CD14-positive monocyte (primary cell): ENCODE results near the gene DNM2. TPM values are rescaled to one million over a fixed set of nuclear protein-coding genes. Genes with fewer than 3 reads are reported as not detected.
A peak's percentile ranks its signal among the peaks of the same experiment; 100 is the strongest.

Experiments
- DNase-seq, 3 donors: peaks; one replicate each; pipeline ENCODE4 v3.0.0-alpha.2; 2011 to 2022
- H2AFZ ChIP-seq: 2 replicates; pipeline ENCODE4 v1.6.0; 2012; ENCODE audit warnings: mild to moderate bottlenecking, low read depth, low read length, inconsistent platforms; ENCODE audit not compliant: insufficient read depth, poor library complexity, severe bottlenecking
- H3K27ac ChIP-seq, 2 donors: 1 replicate in 1 of 2; 2 replicates in 1 of 2; pipeline ENCODE4 v1.5.1; 2012 to 2013; ENCODE audit warnings: low read length in 2 of 2, control low read depth in 1 of 2, inconsistent platforms in 1 of 2, low read depth in 1 of 2, mild to moderate bottlenecking in 1 of 2
- H3K27me3 ChIP-seq, 2 donors: one replicate each; pipeline versions ENCODE4 v1.6.0 to v1.6.1; 2011 to 2013; ENCODE audit warnings: low read length in 2 of 2; ENCODE audit not compliant: control insufficient read depth in 2 of 2, insufficient read depth in 2 of 2
- H3K36me3 ChIP-seq, 2 donors: replicated peaks in 1 of 2; 1 replicate in 1 of 2; 2 replicates in 1 of 2; pipeline versions ENCODE4 v1.5.1 to v1.6.1; 2012 to 2013; ENCODE audit warnings: low read length in 2 of 2, control low read depth in 1 of 2, inconsistent platforms in 1 of 2, mild to moderate bottlenecking in 1 of 2; ENCODE audit not compliant: insufficient read depth in 2 of 2, control insufficient read depth in 1 of 2
- H3K4me1 ChIP-seq, 2 donors: 1 replicate in 1 of 2; 2 replicates in 1 of 2; pipeline versions ENCODE4 v1.5.1 to v1.6.1; 2012 to 2013; ENCODE audit warnings: low read length in 2 of 2, control low read depth in 1 of 2, inconsistent platforms in 1 of 2, mild to moderate bottlenecking in 1 of 2, moderate library complexity in 1 of 2; ENCODE audit not compliant: insufficient read depth in 2 of 2, control insufficient read depth in 1 of 2
- H3K4me2 ChIP-seq: replicated peaks from 2 replicates; pipeline ENCODE3; 2012; ENCODE audit warnings: low read length, moderate library complexity, mild to moderate bottlenecking; ENCODE audit not compliant: poor library complexity, severe bottlenecking; ENCODE audit errors: extremely low read depth
- H3K4me3 ChIP-seq, 3 experiments: fragments of 200-600 bp in 1 of 3; sonication (generic) in 1 of 3; replicated peaks in 1 of 3; 1 replicate in 2 of 3; 2 replicates in 1 of 3; pipeline ENCODE4 v1.5.1; 2011 to 2013; ENCODE audit warnings: low read length in 3 of 3, mild to moderate bottlenecking in 3 of 3, control low read depth in 2 of 3, low read depth in 2 of 3, inconsistent platforms in 1 of 3, moderate library complexity in 1 of 3
- H3K79me2 ChIP-seq: 2 replicates; pipeline ENCODE4 v1.6.0; 2012; ENCODE audit warnings: mild to moderate bottlenecking, control low read depth, inconsistent platforms, low read length, moderate library complexity; ENCODE audit not compliant: insufficient read depth
- H3K9ac ChIP-seq: 2 replicates; pipeline ENCODE4 v1.6.0; 2017; ENCODE audit warnings: low read length, mild to moderate bottlenecking; ENCODE audit not compliant: insufficient read depth, poor library complexity, severe bottlenecking
- H3K9me3 ChIP-seq, 2 donors: replicated peaks in 1 of 2; 1 replicate in 1 of 2; 2 replicates in 1 of 2; pipeline versions ENCODE4 v1.5.1 to v1.6.1; 2012 to 2013; ENCODE audit warnings: low read length in 2 of 2, control low read depth in 1 of 2; ENCODE audit not compliant: control insufficient read depth in 1 of 2, insufficient read depth in 1 of 2
- H4K20me1 ChIP-seq: 2 replicates; pipeline ENCODE4 v1.6.0; 2012; ENCODE audit warnings: mild to moderate bottlenecking, low read length, control low read depth, moderate library complexity; ENCODE audit not compliant: insufficient read depth
- H3K27ac Mint-ChIP-seq, 7 donors: one replicate each; pipeline ENCODE4 v1.8.0; 2020; ENCODE audit warnings: mild to moderate bottlenecking in 7 of 7, mixed read lengths in 7 of 7, moderate library complexity in 6 of 7, inconsistent platforms in 2 of 7
- H3K27me3 Mint-ChIP-seq, 3 donors: one replicate each; pipeline ENCODE4 v1.8.0; 2021 to 2022; ENCODE audit warnings: low read depth in 3 of 3, mild to moderate bottlenecking in 3 of 3, mixed read lengths in 3 of 3, moderate library complexity in 3 of 3, inconsistent platforms in 1 of 3
- H3K36me3 Mint-ChIP-seq, 2 donors: one replicate each; pipeline ENCODE4 v1.8.0; 2020; ENCODE audit warnings: mixed read lengths in 2 of 2, inconsistent platforms in 1 of 2, mild to moderate bottlenecking in 1 of 2
- H3K4me1 Mint-ChIP-seq: one replicate; pipeline ENCODE4 v1.8.0; 2020; ENCODE audit warnings: mild to moderate bottlenecking, mixed read lengths
- H3K4me3 Mint-ChIP-seq, 2 donors: one replicate each; pipeline ENCODE4 v1.8.0; 2020; ENCODE audit warnings: mild to moderate bottlenecking in 2 of 2, mixed read lengths in 2 of 2, moderate library complexity in 1 of 2
- H3K9me3 Mint-ChIP-seq, 7 donors: one replicate each; pipeline ENCODE4 v1.8.0; 2020 to 2022; ENCODE audit warnings: mixed read lengths in 7 of 7, mild to moderate bottlenecking in 6 of 7, moderate library complexity in 6 of 7, inconsistent platforms in 2 of 7
- CTCF ChIP-seq: fragments of 200-600 bp; IDR thresholded peaks from one replicate; pipeline ENCODE4 v1.8.0; 2022; ENCODE audit warnings: antibody characterized with exemption, mild to moderate bottlenecking
- WGBS: methylation state at CpG from one replicate; pipeline ENCODE4 v1.1.5; 2013; ENCODE audit warnings: missing lambda C conversion rate; ENCODE audit not compliant: insufficient coverage; 5-methylcytosine and 5-hydroxymethylcytosine counted together
- intact Hi-C, 2 donors: fragments of 100-400 bp; cut with micrococcal nuclease; formaldehyde crosslinking; loops; one replicate each; pipeline versions ENCODE4 v1.15.0 to v1.15.1; 2023
- polyA plus RNA-seq, 3 donors: library from polyadenylated mRNA; depleted of rRNA in 1 of 3; unstranded in 2 of 3; stranded (reverse) in 1 of 3; fragments of 300-500 nt in 2 of 3; fragments of >200 nt in 1 of 3; fragmentation: Illumina TruSeq in 2 of 3; gene quantifications; 1 replicate in 2 of 3; 2 replicates in 1 of 3; pipeline ENCODE4 v1.2.3, GENCODE V29; 2012 to 2021

The DNM2 gene
- polyA plus RNA-seq, 3 donors = 53.0 to 186 (median 69.5) TPM

- WGBS = 5% methylated on average over 52 of the region's 59 CpGs
- H3K9me3 Mint-ChIP-seq = peaks cover 0 to 2% (median 0%) of the 10 kb centered on the region in 7 donors
- Histone ChIP-seq H3K4me3 (peak overlapping the region in 1 of 3 experiments; percentile 67), H3K4me2 (peak overlapping the region; percentile 76), H3K9me3 (no peaks in the 10 kb centered on the region), H2AFZ (no peak overlapping the region), H3K9ac (no peak overlapping the region), H4K20me1 (peaks cover 33% of the 10 kb centered on the region), H3K27ac (no peak overlapping the region), H3K79me2 (no peaks in the 10 kb centered on the region), H3K27me3 (no peaks in the 10 kb centered on the region), H3K36me3 (peaks cover 17 to 20% of the 10 kb centered on the region in 2 donors), H3K4me1 (peaks cover 10 to 16% of the 10 kb centered on the region in 2 donors)
- peaks cover 16% of the 10 kb centered on the region for H3K4me1 Mint-ChIP-seq
- intact Hi-C loops = loop anchor here (5.0 to 10.0 kb wide), 6 partner anchors 33 to 213 kb away; partner anchors contain the start of genes KEAP1 (in 2 of the 2), ATG4D (in 1 of the 2), CDKN2D (in 1 of the 2) and KRI1 (in 1 of the 2)
- H3K27me3 Mint-ChIP-seq = peaks cover 6 to 9% (median 7%) of the 10 kb centered on the region in 3 donors
- H3K4me3 Mint-ChIP-seq = peak overlapping the region; percentile 75 to 89
- peak; percentile 90 to 96 (median 91) for DNase-seq
- TF ChIP-seq CTCF = no peak
- H3K27ac Mint-ChIP-seq = peak overlapping the region in 2 of 7 donors; percentile 76 to 81
- H3K36me3 Mint-ChIP-seq = peaks cover 13 to 17% of the 10 kb centered on the region in 2 donors
Measured at GRCh38 chr19:10695401-10696398, 22.2 kb upstream of the DNM2 start.

GRCh38 chr19:10699650-10700335, 18.1 kb upstream of the DNM2 start:
- Histone ChIP-seq H3K79me2 (peaks cover 3% of the 10 kb centered on the region), H3K4me1 (peaks cover 21 to 28% of the 10 kb centered on the region in 2 donors), H3K27ac (no peak overlapping the region), H4K20me1 (peaks cover 7% of the 10 kb centered on the region), H2AFZ (no peak overlapping the region), H3K9ac (no peak overlapping the region), H3K9me3 (no peaks in the 10 kb centered on the region), H3K4me2 (no peak overlapping the region), H3K36me3 (no peaks in the 10 kb centered on the region), H3K27me3 (no peaks in the 10 kb centered on the region), H3K4me3 (no peak overlapping the region)
- H3K9me3 Mint-ChIP-seq = peaks cover 0 to 2% (median 0%) of the 10 kb centered on the region in 7 donors
- peak; percentile 87 for TF ChIP-seq CTCF
- H3K4me3 Mint-ChIP-seq = no peak overlapping the region
- 40% methylated on average over 8 of the region's 15 CpGs for WGBS
- H3K27me3 Mint-ChIP-seq = peaks cover 6 to 9% (median 7%) of the 10 kb centered on the region in 3 donors
- no peak overlapping the region for H3K27ac Mint-ChIP-seq
- peaks cover 24% of the 10 kb centered on the region for H3K4me1 Mint-ChIP-seq
- no peaks in the 10 kb centered on the region for H3K36me3 Mint-ChIP-seq
- DNase-seq = peak; percentile 49 to 57 (median 55)
- intact Hi-C loops = loop anchor here (1.0 to 10.0 kb wide), 8 partner anchors 37 to 217 kb away; partner anchors contain the start of genes KEAP1 (in 2 of the 2), ATG4D (in 1 of the 2), CDKN2D (in 1 of the 2) and KRI1 (in 1 of the 2)
